ENCODE results near the gene CGN.

DNA sequence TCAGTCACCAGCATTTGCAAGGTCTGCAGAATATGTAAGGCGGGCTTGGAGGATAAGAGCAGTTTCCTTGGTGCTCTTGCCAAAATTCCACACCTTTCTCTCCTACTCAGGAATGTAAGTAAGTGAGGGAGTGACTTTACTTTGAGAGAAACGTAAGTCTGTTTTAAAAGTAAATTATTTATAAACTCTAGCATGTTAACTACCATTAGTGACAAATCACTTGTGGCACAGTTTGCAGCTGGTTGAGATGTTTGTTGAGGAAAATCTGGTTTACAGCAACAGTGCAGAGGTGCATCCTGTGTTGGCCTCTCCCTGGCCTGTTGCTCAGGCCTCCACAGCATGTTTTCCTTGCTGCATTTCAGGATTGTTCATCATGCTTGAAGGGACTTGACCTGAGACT lies 8.5 kb downstream of the CGN start:
- no peak for TF ChIP-seq NFATC3 (CRISPR knock-in tag; IDR thresholded peaks at IDR 0.05)
- TF ChIP-seq RNF219 (CRISPR knock-in tag; IDR thresholded peaks at IDR 0.05) = no peak
- TF ChIP-seq ZNF703 (CRISPR knock-in tag; IDR thresholded peaks at IDR 0.05; ENCODE audit: borderline replicate concordance) = no peak
- TF ChIP-seq, protein P1, sequence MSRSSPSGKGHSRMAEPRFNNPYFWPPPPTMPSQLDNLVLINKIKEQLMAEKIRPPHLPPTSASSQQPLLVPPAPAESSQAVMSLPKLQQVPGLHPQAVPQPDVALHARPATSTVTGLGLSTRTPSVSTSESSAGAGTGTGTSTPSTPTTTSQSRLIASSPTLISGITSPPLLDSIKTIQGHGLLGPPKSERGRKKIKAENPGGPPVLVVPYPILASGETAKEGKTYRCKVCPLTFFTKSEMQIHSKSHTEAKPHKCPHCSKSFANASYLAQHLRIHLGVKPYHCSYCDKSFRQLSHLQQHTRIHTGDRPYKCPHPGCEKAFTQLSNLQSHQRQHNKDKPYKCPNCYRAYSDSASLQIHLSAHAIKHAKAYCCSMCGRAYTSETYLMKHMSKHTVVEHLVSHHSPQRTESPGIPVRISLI (CRISPR knock-in tag; IDR thresholded peaks at IDR 0.05; ENCODE audit: borderline replicate concordance) = no peak
- TF ChIP-seq CTCF (CRISPR knock-in tag; IDR thresholded peaks at IDR 0.05) = no peak
- TF ChIP-seq DMAP1 (CRISPR knock-in tag; IDR thresholded peaks at IDR 0.05) = no peak
- no peak for TF ChIP-seq SP2 (CRISPR knock-in tag; IDR thresholded peaks at IDR 0.05)
- no peak for TF ChIP-seq THAP7 (CRISPR knock-in tag; IDR thresholded peaks at IDR 0.05)
